ENCODE data around the gene UBA3.

- TF ChIP-seq, protein P1, sequence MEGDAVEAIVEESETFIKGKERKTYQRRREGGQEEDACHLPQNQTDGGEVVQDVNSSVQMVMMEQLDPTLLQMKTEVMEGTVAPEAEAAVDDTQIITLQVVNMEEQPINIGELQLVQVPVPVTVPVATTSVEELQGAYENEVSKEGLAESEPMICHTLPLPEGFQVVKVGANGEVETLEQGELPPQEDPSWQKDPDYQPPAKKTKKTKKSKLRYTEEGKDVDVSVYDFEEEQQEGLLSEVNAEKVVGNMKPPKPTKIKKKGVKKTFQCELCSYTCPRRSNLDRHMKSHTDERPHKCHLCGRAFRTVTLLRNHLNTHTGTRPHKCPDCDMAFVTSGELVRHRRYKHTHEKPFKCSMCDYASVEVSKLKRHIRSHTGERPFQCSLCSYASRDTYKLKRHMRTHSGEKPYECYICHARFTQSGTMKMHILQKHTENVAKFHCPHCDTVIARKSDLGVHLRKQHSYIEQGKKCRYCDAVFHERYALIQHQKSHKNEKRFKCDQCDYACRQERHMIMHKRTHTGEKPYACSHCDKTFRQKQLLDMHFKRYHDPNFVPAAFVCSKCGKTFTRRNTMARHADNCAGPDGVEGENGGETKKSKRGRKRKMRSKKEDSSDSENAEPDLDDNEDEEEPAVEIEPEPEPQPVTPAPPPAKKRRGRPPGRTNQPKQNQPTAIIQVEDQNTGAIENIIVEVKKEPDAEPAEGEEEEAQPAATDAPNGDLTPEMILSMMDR (conservative IDR thresholded peaks at IDR 0.05; ENCODE audit: low read depth, low read length): no peak
- TF ChIP-seq EZH2 (IDR thresholded peaks at IDR 0.05; ENCODE audit: borderline replicate concordance, low read depth, low read length, poor library complexity, severe bottlenecking): no peak
Measured at GRCh38 chr3:69008980-69009379, 71.2 kb downstream of the UBA3 start.

All from A673 (cell line).